ENCODE results near the gene ANXA2R.
A peak's percentile ranks its signal among the peaks of the same experiment; 100 is the strongest.

Gene ANXA2R

DNA sequence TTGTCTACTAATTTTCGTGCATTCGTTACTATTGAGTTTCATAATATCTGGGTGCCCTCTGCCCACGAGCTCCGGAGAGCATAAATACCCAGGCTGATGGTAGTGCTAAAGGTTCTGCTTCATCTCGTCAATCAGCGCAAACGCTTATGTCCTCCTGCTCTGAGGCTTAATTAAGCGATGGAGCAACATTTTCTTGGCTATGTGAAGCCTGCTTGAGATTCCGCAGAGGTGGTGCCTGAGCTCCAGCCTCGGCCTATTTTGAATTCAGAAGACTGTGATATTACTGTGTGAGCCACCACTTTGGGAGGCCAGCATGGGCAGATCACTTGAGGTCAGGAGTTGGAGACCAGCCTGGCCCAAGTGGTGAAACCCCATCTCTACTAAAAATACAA is 44.8 kb downstream of the ANXA2R start:
- no peak for DNase-seq

DNA sequence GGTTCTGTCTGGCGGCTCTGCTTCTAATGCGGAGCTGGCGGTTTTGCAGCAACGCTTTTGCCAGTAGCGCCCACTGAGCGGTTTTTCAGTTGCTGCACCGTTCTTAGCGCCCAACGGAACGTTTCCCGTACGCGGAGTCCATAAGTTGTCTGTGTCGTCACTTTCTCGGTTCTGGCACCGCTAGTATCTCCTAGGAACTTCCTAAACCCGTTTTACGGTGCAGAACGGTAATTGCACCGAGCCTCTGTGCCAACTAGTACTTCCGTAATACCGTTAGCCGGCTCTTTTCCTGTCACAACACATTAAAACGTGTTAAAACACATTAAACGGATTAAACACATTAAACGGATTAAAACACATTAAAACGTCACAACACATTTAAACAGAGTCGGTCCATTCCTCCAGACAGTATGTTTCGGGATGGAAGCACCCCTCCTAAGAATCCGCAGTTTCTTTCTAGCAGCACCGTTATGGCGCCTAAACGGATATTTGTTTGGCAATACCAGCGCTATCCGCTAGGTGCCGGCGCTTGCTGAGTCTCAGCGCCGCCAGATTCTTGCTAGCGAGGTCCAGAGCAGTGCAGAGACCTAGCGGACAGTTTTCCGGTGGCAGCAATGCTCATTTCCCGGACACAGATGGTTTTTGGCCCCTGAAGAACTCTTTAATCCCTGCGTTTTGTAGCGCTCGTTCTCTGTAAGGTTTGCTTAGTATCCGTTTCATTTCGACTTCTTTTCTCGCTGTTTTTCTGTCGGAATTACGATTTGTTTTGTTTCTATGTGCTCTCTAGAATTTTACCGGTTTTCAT is 45.4 kb downstream of the ANXA2R start:
- DNase-seq = peak; percentile 94

- no peak for DNase-seq
These were observed 45.9 kb downstream of the ANXA2R start for GRCh38 chr5:42994246-42994554.

- DNase-seq = peak; percentile 86
These were observed 46.4 kb downstream of the ANXA2R start for GRCh38 chr5:42993516-42994245.

- DNase-seq = peak; percentile 84
These were observed 47.8 kb downstream of the ANXA2R start for GRCh38 chr5:42992088-42992879.

DNA sequence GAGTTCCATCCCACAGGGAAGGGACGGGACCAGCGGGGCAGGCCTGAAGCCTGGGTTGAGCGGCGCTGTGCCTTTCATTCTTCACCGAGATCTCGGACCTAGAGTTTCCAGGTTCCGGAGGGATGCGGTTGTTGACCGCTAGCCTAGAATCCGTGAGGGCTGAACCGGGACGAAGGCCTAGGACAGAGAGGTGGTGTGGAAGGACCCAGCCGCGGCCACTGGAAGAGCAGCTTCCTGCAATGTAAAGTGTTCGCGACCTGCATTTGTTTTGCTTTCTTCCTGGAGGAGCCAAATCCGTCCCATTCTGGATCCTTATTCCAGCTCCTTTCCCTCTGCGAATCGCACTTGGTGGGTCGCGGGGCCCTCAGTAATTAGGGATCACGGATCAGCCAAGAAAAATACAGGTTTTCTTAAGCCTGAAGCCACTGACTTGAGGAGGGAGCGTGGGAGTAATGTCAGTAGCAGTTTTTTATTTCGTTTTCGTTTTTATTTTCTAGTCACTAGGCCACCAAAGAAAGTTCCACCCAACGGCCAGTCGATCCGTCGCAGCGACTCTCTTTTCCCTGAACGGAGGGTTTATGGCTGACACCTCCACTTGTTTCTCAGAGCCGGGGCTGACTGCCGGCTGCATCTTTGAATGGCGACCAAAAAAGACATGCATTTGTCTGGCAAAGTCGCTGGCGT is 48.6 kb downstream of the ANXA2R start:
- peak; percentile 88 for DNase-seq

DNA sequence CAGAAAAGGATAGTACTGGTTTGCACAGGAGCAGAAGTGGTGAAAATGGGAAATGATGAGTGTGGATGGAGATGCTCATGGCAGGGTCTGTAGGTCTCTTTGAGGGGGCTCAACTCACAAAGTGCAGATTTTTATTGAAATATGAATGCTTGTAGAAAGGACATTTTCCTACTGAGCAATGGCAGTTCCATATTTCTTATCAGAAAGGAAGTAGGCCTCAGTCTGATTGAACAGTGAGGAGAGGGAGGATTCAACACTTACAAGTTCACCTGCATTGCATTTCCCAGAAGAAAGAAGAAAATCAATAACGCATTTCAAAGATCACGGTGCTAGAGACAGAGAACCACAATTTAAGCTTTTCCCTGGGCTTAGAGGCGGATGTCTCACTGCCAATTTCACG is 49.2 kb downstream of the ANXA2R start:
- no peak for DNase-seq

Measured in activated effector memory CD4-positive, alpha-beta T cell treated with anti-CD3 and anti-CD28 coated beads, Interleukin-2, amount 50 U/mL, for 16 hours (primary cell).